H9 (cell line): ENCODE measurements around the gene SNRNP48. TPM values are rescaled to one million over a fixed set of nuclear protein-coding genes. Genes with fewer than 3 reads are reported as not detected.

Experiments used
- DNase-seq: peaks from one replicate; pipeline ENCODE4 v3.0.0-alpha.2; 2017
- H2AFZ ChIP-seq: one replicate; pipeline ENCODE4 v1.6.1; 2013; ENCODE audit warnings: mild to moderate bottlenecking, low read length, control low read depth, moderate library complexity
- H2AK5ac ChIP-seq: 2 replicates; pipeline ENCODE4 v1.6.1; 2013; ENCODE audit warnings: low read length, control low read depth, mixed read lengths; ENCODE audit not compliant: insufficient read length
- H2BK120ac ChIP-seq: one replicate; pipeline ENCODE4 v1.6.1; 2013; ENCODE audit warnings: low read depth, mild to moderate bottlenecking, low read length, control low read depth, inconsistent platforms; ENCODE audit not compliant: poor library complexity, severe bottlenecking
- H2BK12ac ChIP-seq: 2 replicates; pipeline ENCODE4 v1.6.1; 2013; ENCODE audit warnings: low read length, control low read depth, mixed read lengths, low read depth; ENCODE audit not compliant: insufficient read length
- H2BK15ac ChIP-seq: 2 replicates; pipeline ENCODE4 v1.6.1; 2013; ENCODE audit warnings: low read depth, low read length, control low read depth
- H2BK20ac ChIP-seq: one replicate; pipeline ENCODE4 v1.6.1; 2013; ENCODE audit warnings: low read depth, mild to moderate bottlenecking, low read length, control low read depth, inconsistent platforms; ENCODE audit not compliant: poor library complexity, severe bottlenecking
- H2BK5ac ChIP-seq: 2 replicates; pipeline ENCODE4 v1.6.1; 2013; ENCODE audit warnings: low read length, control low read depth, mixed read lengths; ENCODE audit not compliant: insufficient read length
- H3K14ac ChIP-seq: 2 replicates; pipeline ENCODE4 v1.6.1; 2013; ENCODE audit warnings: low read length, control low read depth; ENCODE audit not compliant: insufficient read depth
- H3K18ac ChIP-seq: 2 replicates; pipeline ENCODE4 v1.6.1; 2013; ENCODE audit warnings: low read depth, mild to moderate bottlenecking, mixed read lengths, low read length, control low read depth; ENCODE audit not compliant: insufficient read length
- H3K23ac ChIP-seq: 2 replicates; pipeline ENCODE4 v1.6.1; 2013; ENCODE audit warnings: low read length, control low read depth, mixed read lengths, low read depth; ENCODE audit not compliant: insufficient read length
- H3K23me2 ChIP-seq: 2 replicates; pipeline ENCODE4 v1.6.1; 2013; ENCODE audit warnings: low read depth, mild to moderate bottlenecking, mixed read lengths, low read length, control low read depth; ENCODE audit not compliant: insufficient read length, poor library complexity, severe bottlenecking
- H3K27ac ChIP-seq: 2 replicates; pipeline ENCODE4 v1.5.1; 2013; ENCODE audit warnings: low read length, control low read depth, mixed read lengths, low read depth; ENCODE audit not compliant: insufficient read length
- H3K27me3 ChIP-seq: 2 replicates; pipeline ENCODE4 v1.6.1; 2013; ENCODE audit warnings: low read length, control low read depth, inconsistent platforms; ENCODE audit not compliant: insufficient read depth
- H3K4ac ChIP-seq: 2 replicates; pipeline ENCODE4 v1.6.1; 2013; ENCODE audit warnings: low read depth, mild to moderate bottlenecking, control low read depth, inconsistent platforms, low read length, moderate library complexity
- H3K4me1 ChIP-seq: 2 replicates; pipeline ENCODE4 v1.6.1; 2013; ENCODE audit warnings: low read length, control low read depth, inconsistent platforms; ENCODE audit not compliant: insufficient read depth
- H3K4me2 ChIP-seq: 2 replicates; pipeline ENCODE4 v1.6.1; 2013; ENCODE audit warnings: low read length, control low read depth, mixed read lengths; ENCODE audit not compliant: insufficient read length, insufficient read depth
- H3K56ac ChIP-seq: 2 replicates; pipeline ENCODE4 v1.6.1; 2013; ENCODE audit warnings: low read depth, mild to moderate bottlenecking, mixed read lengths, low read length, control low read depth; ENCODE audit not compliant: insufficient read length
- H3K79me1 ChIP-seq: 2 replicates; pipeline ENCODE4 v1.6.1; 2013; ENCODE audit warnings: low read depth, mild to moderate bottlenecking, moderate library complexity, low read length, control low read depth, inconsistent platforms; ENCODE audit not compliant: insufficient read depth, poor library complexity, severe bottlenecking
- H3K79me2 ChIP-seq: 2 replicates; pipeline ENCODE4 v1.6.1; 2013; ENCODE audit warnings: low read length, control low read depth, inconsistent platforms; ENCODE audit not compliant: insufficient read depth
- H3K9ac ChIP-seq: 2 replicates; pipeline ENCODE4 v1.6.1; 2013; ENCODE audit warnings: low read length, control low read depth, mixed read lengths; ENCODE audit not compliant: insufficient read length; ENCODE audit errors: extremely low read depth
- H3K9me3 ChIP-seq: one replicate; pipeline ENCODE4 v1.6.1; 2013; ENCODE audit warnings: low read depth, low read length, inconsistent platforms; ENCODE audit not compliant: control insufficient read depth
- H3T11ph ChIP-seq: one replicate; pipeline ENCODE4 v1.6.1; 2013; ENCODE audit warnings: mild to moderate bottlenecking, low read length, control low read depth, inconsistent platforms
- H4K20me1 ChIP-seq: one replicate; pipeline ENCODE4 v1.6.1; 2013; ENCODE audit not compliant: control insufficient read depth, insufficient read length, insufficient read depth
- H4K5ac ChIP-seq: 2 replicates; pipeline ENCODE4 v1.6.1; 2013; ENCODE audit warnings: low read depth, mild to moderate bottlenecking, mixed read lengths, low read length, control low read depth; ENCODE audit not compliant: insufficient read length
- H4K8ac ChIP-seq: replicated peaks from 2 replicates; pipeline ENCODE4 v1.6.1; 2013; ENCODE audit warnings: low read length, control low read depth, mixed read lengths, low read depth; ENCODE audit not compliant: insufficient read length
- H4K91ac ChIP-seq: 2 replicates; pipeline ENCODE4 v1.6.1; 2013; ENCODE audit warnings: low read depth, mild to moderate bottlenecking, moderate library complexity, mixed read lengths, low read length, control low read depth; ENCODE audit not compliant: insufficient read length
- H3K27ac Mint-ChIP-seq, 3 experiments: 2 replicates in 2 of 3; 3 replicates in 1 of 3; pipeline ENCODE4 v1.8.0; 2020 to 2021; ENCODE audit warnings: mixed read lengths in 3 of 3, mild to moderate bottlenecking in 1 of 3, moderate library complexity in 1 of 3
- H3K27me3 Mint-ChIP-seq: 2 replicates; pipeline ENCODE4 v1.8.0; 2021; ENCODE audit warnings: low read depth, mild to moderate bottlenecking, moderate library complexity, mixed read lengths
- H3K36me3 Mint-ChIP-seq, 3 experiments: 2 replicates in 2 of 3; 3 replicates in 1 of 3; pipeline ENCODE4 v1.8.0; 2020 to 2021; ENCODE audit warnings: low read depth in 3 of 3, mixed read lengths in 3 of 3; ENCODE audit not compliant: insufficient read depth in 1 of 3
- H3K4me1 Mint-ChIP-seq, 2 experiments: 2 replicates each; pipeline ENCODE4 v1.8.0; 2020; ENCODE audit warnings: mixed read lengths in 2 of 2
- H3K4me3 Mint-ChIP-seq, 2 experiments: 2 replicates in 1 of 2; 3 replicates in 1 of 2; pipeline ENCODE4 v1.8.0; 2020 to 2021; ENCODE audit warnings: mild to moderate bottlenecking in 2 of 2, mixed read lengths in 2 of 2, moderate library complexity in 1 of 2
- H3K9me3 Mint-ChIP-seq, 2 experiments: 2 replicates in 1 of 2; 3 replicates in 1 of 2; pipeline ENCODE4 v1.8.0; 2020; ENCODE audit warnings: mild to moderate bottlenecking in 2 of 2, mixed read lengths in 2 of 2, moderate library complexity in 1 of 2
- CTCF ChIP-seq: fragments of 200-600 bp; sonication (generic); conservative IDR thresholded peaks from 3 replicates; pipeline ENCODE4 v1.8.0; 2021; ENCODE audit warnings: antibody characterized with exemption, mild to moderate bottlenecking
- WGBS: extraction: QIAGEN DNeasy Blood & Tissue Kit; methylation state at CpG from one replicate; pipeline ENCODE4 v1.1.7; 2013; ENCODE audit warnings: missing lambda C conversion rate, low lambda C conversion rate, mixed read lengths; ENCODE audit not compliant: insufficient read length; ENCODE audit errors: extremely low coverage; 5-methylcytosine and 5-hydroxymethylcytosine counted together
- total RNA-seq: library from RNA; stranded (reverse); gene quantifications from 2 replicates; pipeline ENCODE4 v1.2.1, GENCODE V29; 2021

The SNRNP48 gene
- total RNA-seq, 1 experiment from 2014 or later, result 16.9 TPM

GRCh38 chr6:7587631-7588100 lies 2.3 kb upstream of the SNRNP48 start:
- Histone ChIP-seq H2AFZ (no peak overlapping the region), H3K27me3 (no peaks in the 10 kb centered on the region), H4K91ac (no peak overlapping the region), H2BK120ac (no peak overlapping the region), H4K5ac (no peak overlapping the region), H3K4ac (no peak overlapping the region), H2AK5ac (no peak overlapping the region), H3K9me3 (no peaks in the 10 kb centered on the region), H3K23ac (no peak overlapping the region), H3K27ac (no peak overlapping the region), H3K14ac (no peak overlapping the region), H4K20me1 (no peaks in the 10 kb centered on the region), H4K8ac (no peak overlapping the region), H2BK15ac (no peak overlapping the region), H3K23me2 (peaks cover 4% of the 10 kb centered on the region), H3K56ac (no peak overlapping the region), H2BK12ac (no peak overlapping the region), H3K4me1 (no peaks in the 10 kb centered on the region; the same call in 1 of the 2 replicates), H3K18ac (no peak overlapping the region), H2BK5ac (no peak overlapping the region), H3K79me1 (no peaks in the 10 kb centered on the region), H3K4me2 (no peak overlapping the region), H3T11ph (no peak overlapping the region), H3K79me2 (peaks cover 15% of the 10 kb centered on the region; the same call in 1 of the 2 replicates), H3K9ac (no peak overlapping the region), H2BK20ac (no peak overlapping the region)
- Mint-ChIP-seq H3K36me3 (peaks cover 10 to 28% (median 24%) of the 10 kb centered on the region in 3 experiments; a peak in 6 of 7 replicates), H3K4me3 (no peak overlapping the region; a peak in 1 of 5 replicates), H3K9me3 (no peaks in the 10 kb centered on the region), H3K4me1 (peaks cover 21 to 24% of the 10 kb centered on the region in 2 experiments), H3K27me3 (no peaks in the 10 kb centered on the region), H3K27ac (no peak overlapping the region)
- no peak for TF ChIP-seq CTCF
- no peak for DNase-seq
- no CpG with 5 or more reads among the region's 3 CpGs for WGBS
